Heart left ventricle (tissue), 16 donors: Measurements from ENCODE around the gene OR51I2. TPM values are rescaled to one million over a fixed set of nuclear protein-coding genes. Genes with fewer than 3 reads are reported as not detected.

Source experiments
- ATAC-seq, 4 donors: fragments of 200-7000 bp; cut with Tn5 transposase; one replicate each; pipeline ENCODE4 v1.9.1; 2020 to 2022; ENCODE audit warnings: moderate library complexity in 4 of 4, mild to moderate bottlenecking in 3 of 4, moderate number of reproducible peaks in 1 of 4
- DNase-seq, 5 donors: peaks; one replicate each; pipeline ENCODE4 v3.0.0-alpha.2; 2020
- H3K27ac ChIP-seq, 12 donors: fragments of 200-600 bp; sonication (generic) in 4 of 12; one replicate each; pipeline versions ENCODE4 v1.5.0 to v1.8.0; 2016 to 2022; ENCODE audit warnings: mild to moderate bottlenecking in 2 of 12
- H3K27me3 ChIP-seq, 9 donors: fragments of 200-600 bp; sonication (generic) in 2 of 9; one replicate each; pipeline versions ENCODE4 v1.5.1 to v1.8.0; 2016 to 2022; ENCODE audit warnings: mild to moderate bottlenecking in 3 of 9
- H3K36me3 ChIP-seq, 9 donors: fragments of 200-600 bp; sonication (generic) in 2 of 9; one replicate each; pipeline versions ENCODE4 v1.5.0 to v1.8.0; 2018 to 2022; ENCODE audit warnings: mild to moderate bottlenecking in 2 of 9
- H3K4me1 ChIP-seq, 12 donors: fragments of 200-600 bp; sonication (generic) in 4 of 12; one replicate each; pipeline versions ENCODE4 v1.5.0 to v1.8.0; 2016 to 2022; ENCODE audit warnings: mild to moderate bottlenecking in 3 of 12
- H3K4me3 ChIP-seq, 12 donors: fragments of 200-600 bp; sonication (generic) in 4 of 12; one replicate each; pipeline versions ENCODE4 v1.5.0 to v1.8.0; 2017 to 2022; ENCODE audit warnings: mild to moderate bottlenecking in 9 of 12, moderate library complexity in 4 of 12
- H3K9me3 ChIP-seq, 12 donors: fragments of 200-600 bp; sonication (generic) in 4 of 12; one replicate each; pipeline versions ENCODE4 v1.5.0 to v1.8.0; 2016 to 2022; ENCODE audit warnings: mild to moderate bottlenecking in 1 of 12
- POLR2A ChIP-seq, 2 donors: fragments of 450-650 bp; IDR thresholded peaks; one replicate each; pipeline ENCODE4 v1.6.1; 2017; ENCODE audit warnings: antibody characterized with exemption in 2 of 2, mild to moderate bottlenecking in 2 of 2, moderate library complexity in 2 of 2
- WGBS, 4 donors: extraction: QIAGEN DNeasy Blood & Tissue Kit in 2 of 4; methylation state at CpG; one replicate each; pipeline versions ENCODE4 v1.1.5 to v1.1.7; 2013 to 2018; 5-methylcytosine and 5-hydroxymethylcytosine counted together
- intact Hi-C, 10 donors: fragments of 100-400 bp; cut with DNase I; formaldehyde crosslinking; loops; one replicate each; pipeline versions ENCODE4 v1.11.1 to v1.14.2; 2022
- polyA plus RNA-seq, 2 donors: library from polyadenylated mRNA; stranded (reverse); fragments of 200-250 nt; gene quantifications; one replicate each; pipeline ENCODE4 v1.2.3, GENCODE V29; 2013
- total RNA-seq, 9 donors: library from RNA; depleted of rRNA in 2 of 9; stranded (reverse); fragments of >200 nt in 2 of 9; fragmentation: NEBNext Ultra II Directional in 3 of 9; extraction: Animal tissue kit (Norgen Biotek cat#: 25700) in 3 of 9; gene quantifications; one replicate each; pipeline versions ENCODE4 v1.1.0 to v1.2.4, GENCODE V29; 2016 to 2023
- TF ChIP-seq, protein P1 (sequence below), 12 donors: fragments of 200-600 bp; sonication (generic) in 4 of 12; IDR thresholded peaks; one replicate each; pipeline versions ENCODE4 v1.5.0 to v1.8.0; 2018 to 2022; ENCODE audit warnings: antibody characterized with exemption in 12 of 12, mild to moderate bottlenecking in 5 of 12
- donor health status: ischemic (EF 13 %, LVEDD 7.1; RV severe dilation, severe dysfunction).
- donor health status: healthy with polysubstance abuse.
- donor health status: DM: no; HTN: yes; CAD: no.
- donor health status: DM: no; HTN: no; CAD: no.
- donor health status: ischemic (EF 25% LVEDD 6.9; RV normal size, moderate dysfunction).
- donor health status: ischemic (EF 25% LVEDD 5.7; RV mildly dilated, moderate dysfunction).
- donor health status: healthy.
- donor health status: DM: yes; HTN: yes; CAD: no.
- donor health status: ischemic (EF 35%, LVEDD 5.7; RV mildly dilated, moderate dysfunction).
- donor health status: nonischemic (EF 11% LVEDD 7.7; RV severe dilation, severe dysfunction).
- donor health status: DM: yes; HTN: yes; CAD: no.
- donor health status: PGD.
- donor health status: ischemic (EF 29% LVEDD 5.4; RV normal size, mild dysfunction).
- donor health status: nonischemic (EF 23%, LVEDD 6.1; RV moderate dilation, normal function).

The OR51I2 gene
- total and polyA plus RNA-seq, 11 donors, result not detected

DNA sequence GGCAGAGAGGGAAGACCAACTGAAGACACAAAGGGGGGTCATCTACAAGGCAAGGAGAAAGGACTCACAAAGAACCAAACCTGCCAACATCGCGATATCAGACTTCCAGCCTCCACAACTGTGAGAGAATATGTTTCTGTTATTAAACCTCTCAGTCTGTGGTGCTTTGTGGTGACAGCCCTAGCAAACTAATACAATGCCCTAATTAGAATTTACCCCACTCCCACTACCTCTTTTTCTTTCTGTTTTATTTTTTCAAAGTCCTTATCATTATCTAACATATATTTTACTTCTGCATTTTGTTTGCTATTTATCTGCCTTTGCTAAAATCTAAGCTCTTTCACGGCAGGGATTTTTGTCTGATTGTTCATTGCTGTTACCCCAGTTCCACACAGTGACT is 36.9 kb downstream of the OR51I2 start:
- no peak for ATAC-seq
- intact Hi-C loops, result no loop called here
- H3K4me3 ChIP-seq, result no peak overlapping the region
- H3K36me3 ChIP-seq, result no peaks in the 10 kb centered on the region
- TF ChIP-seq, protein P1, sequence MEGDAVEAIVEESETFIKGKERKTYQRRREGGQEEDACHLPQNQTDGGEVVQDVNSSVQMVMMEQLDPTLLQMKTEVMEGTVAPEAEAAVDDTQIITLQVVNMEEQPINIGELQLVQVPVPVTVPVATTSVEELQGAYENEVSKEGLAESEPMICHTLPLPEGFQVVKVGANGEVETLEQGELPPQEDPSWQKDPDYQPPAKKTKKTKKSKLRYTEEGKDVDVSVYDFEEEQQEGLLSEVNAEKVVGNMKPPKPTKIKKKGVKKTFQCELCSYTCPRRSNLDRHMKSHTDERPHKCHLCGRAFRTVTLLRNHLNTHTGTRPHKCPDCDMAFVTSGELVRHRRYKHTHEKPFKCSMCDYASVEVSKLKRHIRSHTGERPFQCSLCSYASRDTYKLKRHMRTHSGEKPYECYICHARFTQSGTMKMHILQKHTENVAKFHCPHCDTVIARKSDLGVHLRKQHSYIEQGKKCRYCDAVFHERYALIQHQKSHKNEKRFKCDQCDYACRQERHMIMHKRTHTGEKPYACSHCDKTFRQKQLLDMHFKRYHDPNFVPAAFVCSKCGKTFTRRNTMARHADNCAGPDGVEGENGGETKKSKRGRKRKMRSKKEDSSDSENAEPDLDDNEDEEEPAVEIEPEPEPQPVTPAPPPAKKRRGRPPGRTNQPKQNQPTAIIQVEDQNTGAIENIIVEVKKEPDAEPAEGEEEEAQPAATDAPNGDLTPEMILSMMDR (IDR thresholded peaks at IDR 0.05), result no peak
- TF ChIP-seq POLR2A (IDR thresholded peaks at IDR 0.05), result no peak
- no peaks in the 10 kb centered on the region for H3K4me1 ChIP-seq
- H3K9me3 ChIP-seq, result no peaks in the 10 kb centered on the region
- WGBS, 4 donors, result 84 to 93% (median 89%) methylated on average over 3 of the region's 3 CpGs
- DNase-seq, result no peak
- H3K27me3 ChIP-seq, result no peaks in the 10 kb centered on the region
- no peak overlapping the region for H3K27ac ChIP-seq

DNA sequence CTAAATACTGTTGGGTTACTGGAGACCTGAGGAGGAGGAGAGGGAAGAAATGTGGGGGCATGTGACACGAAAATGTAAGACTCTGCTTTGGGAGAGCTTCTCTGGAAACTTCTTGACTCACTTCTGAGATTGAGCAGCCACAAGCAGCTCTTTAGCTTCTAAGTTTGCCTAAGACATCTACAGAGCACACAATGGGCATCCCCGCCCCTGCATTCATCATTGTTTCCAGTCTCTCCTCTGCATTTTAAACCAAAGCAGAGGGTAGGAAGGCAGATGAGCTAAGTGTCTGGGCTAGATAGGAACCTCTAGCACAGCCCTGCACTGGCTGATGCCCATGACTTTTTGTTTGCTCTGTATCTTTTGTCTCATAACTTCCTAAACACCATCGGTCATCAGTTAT is 37.3 kb downstream of the OR51I2 start:
- TF ChIP-seq, protein P1 (IDR thresholded peaks at IDR 0.05), result no peak
- no peak for TF ChIP-seq POLR2A (IDR thresholded peaks at IDR 0.05)
- Histone ChIP-seq H3K9me3 (no peaks in the 10 kb centered on the region), H3K4me3 (no peak overlapping the region), H3K27ac (no peak overlapping the region), H3K27me3 (no peaks in the 10 kb centered on the region), H3K4me1 (no peaks in the 10 kb centered on the region), H3K36me3 (no peaks in the 10 kb centered on the region)
- intact Hi-C loops, result no loop called here
- no peak for DNase-seq
- no peak for ATAC-seq
- WGBS, 4 donors, result 65 to 74% (median 69%) methylated on average over 3 of the region's 3 CpGs

DNA sequence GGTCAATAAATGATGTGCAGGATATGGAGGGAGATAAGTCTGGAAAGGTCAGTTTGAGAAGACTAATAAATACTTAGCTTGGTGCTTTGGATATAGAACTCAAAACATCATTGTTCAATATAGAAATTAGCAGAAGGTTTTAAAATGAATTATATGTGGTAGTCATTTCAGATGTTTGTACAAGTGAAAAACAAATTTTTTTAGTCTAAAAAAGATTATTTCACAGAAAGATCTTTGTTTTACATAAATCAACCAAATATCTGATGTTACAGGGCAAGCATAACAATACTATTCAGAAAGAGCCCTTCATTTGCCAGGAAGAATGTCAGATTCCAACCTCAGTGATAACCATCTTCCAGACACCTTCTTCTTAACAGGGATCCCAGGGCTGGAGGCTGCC is 39.3 kb downstream of the OR51I2 start, which contains the start of gene OR52D1:
Gene OR52D1, plus strand, starts transcription at position 301 of the 400 bp plus-strand sequence. Its CDS starts 22 bp downstream, at position 323.
- no peak for TF ChIP-seq POLR2A (IDR thresholded peaks at IDR 0.05)
- TF ChIP-seq, protein P1 (IDR thresholded peaks at IDR 0.05), result no peak
- Histone ChIP-seq H3K36me3 (no peaks in the 10 kb centered on the region), H3K4me3 (no peak within 1 kb of the TSS), H3K4me1 (no peaks in the 10 kb centered on the region), H3K27me3 (no peaks in the 10 kb centered on the region), H3K9me3 (no peaks in the 10 kb centered on the region), H3K27ac (no peak within 1 kb of the TSS)
- ATAC-seq, result no peak
- intact Hi-C loops, result no loop called here
- no peak for DNase-seq

DNA sequence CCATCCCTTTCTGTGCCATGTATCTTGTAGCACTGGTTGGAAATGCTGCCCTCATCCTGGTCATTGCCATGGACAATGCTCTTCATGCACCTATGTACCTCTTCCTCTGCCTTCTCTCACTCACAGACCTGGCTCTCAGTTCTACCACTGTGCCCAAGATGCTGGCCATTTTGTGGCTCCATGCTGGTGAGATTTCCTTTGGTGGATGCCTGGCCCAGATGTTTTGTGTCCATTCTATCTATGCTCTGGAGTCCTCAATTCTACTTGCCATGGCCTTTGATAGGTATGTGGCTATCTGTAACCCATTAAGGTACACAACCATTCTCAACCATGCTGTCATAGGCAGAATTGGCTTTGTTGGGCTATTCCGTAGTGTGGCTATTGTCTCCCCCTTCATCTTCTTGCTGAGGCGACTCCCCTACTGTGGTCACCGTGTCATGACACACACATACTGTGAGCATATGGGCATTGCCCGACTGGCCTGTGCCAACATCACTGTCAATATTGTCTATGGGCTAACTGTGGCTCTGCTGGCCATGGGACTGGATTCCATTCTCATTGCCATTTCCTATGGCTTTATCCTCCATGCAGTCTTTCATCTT is 39.8 kb downstream of the OR51I2 start:
- H3K27ac ChIP-seq, result no peak overlapping the region
- no peak for DNase-seq
- TF ChIP-seq POLR2A (IDR thresholded peaks at IDR 0.05), result no peak
- TF ChIP-seq, protein P1 (IDR thresholded peaks at IDR 0.05), result no peak
- intact Hi-C loops, result no loop called here
- 88 to 100% (median 95%) methylated on average over 4 of the region's 4 CpGs for WGBS, 4 donors
- no peaks in the 10 kb centered on the region for H3K9me3 ChIP-seq
- H3K4me1 ChIP-seq, result no peaks in the 10 kb centered on the region
- H3K36me3 ChIP-seq, result no peaks in the 10 kb centered on the region
- ATAC-seq, result no peak
- H3K27me3 ChIP-seq, result no peaks in the 10 kb centered on the region
- no peak overlapping the region for H3K4me3 ChIP-seq
